Stimulated activated naive B cell treated with anti-CD40 and anti-IgM and Interleukin-4, amounts not matched to agents 10 μg/mL and 1 μg/mL and 100 μg/mL, for 72 hours (primary cell): ENCODE results near the gene SRL.
"Not testable (repeated sequence)": the region's sequence is repeated elsewhere in the genome, so short reads cannot be mapped to it uniquely, and the experiment has no call there.

ENCODE experiments used
- ATAC-seq, 2 donors: fragments of 150-1000 bp; cut with Tn5 transposase; replicated peaks; 2 replicates each; pipeline ENCODE4 v1.10.0; 2021; ENCODE audit warnings: moderate library complexity in 1 of 2
- DNase-seq: peaks from one replicate; pipeline ENCODE4 v3.0.0; 2021
- H3K27ac Mint-ChIP-seq: one replicate; pipeline ENCODE4 v1.8.0; 2022; ENCODE audit warnings: mild to moderate bottlenecking, mixed read lengths
- H3K27me3 Mint-ChIP-seq, 2 donors: one replicate each; pipeline ENCODE4 v1.8.0; 2022; ENCODE audit warnings: mixed read lengths in 2 of 2
- H3K36me3 Mint-ChIP-seq, 2 donors: one replicate each; pipeline ENCODE4 v1.8.0; 2022; ENCODE audit warnings: mixed read lengths in 2 of 2, mild to moderate bottlenecking in 1 of 2
- H3K4me1 Mint-ChIP-seq, 2 donors: one replicate each; pipeline ENCODE4 v1.8.0; 2022; ENCODE audit warnings: mixed read lengths in 2 of 2, mild to moderate bottlenecking in 1 of 2
- H3K4me3 Mint-ChIP-seq, 2 donors: one replicate each; pipeline ENCODE4 v1.8.0; 2022; ENCODE audit warnings: mild to moderate bottlenecking in 2 of 2, mixed read lengths in 2 of 2, moderate library complexity in 1 of 2
- H3K9me3 Mint-ChIP-seq, 2 donors: one replicate each; pipeline ENCODE4 v1.8.0; 2022; ENCODE audit warnings: mixed read lengths in 2 of 2, mild to moderate bottlenecking in 1 of 2

SRL gene

DNA sequence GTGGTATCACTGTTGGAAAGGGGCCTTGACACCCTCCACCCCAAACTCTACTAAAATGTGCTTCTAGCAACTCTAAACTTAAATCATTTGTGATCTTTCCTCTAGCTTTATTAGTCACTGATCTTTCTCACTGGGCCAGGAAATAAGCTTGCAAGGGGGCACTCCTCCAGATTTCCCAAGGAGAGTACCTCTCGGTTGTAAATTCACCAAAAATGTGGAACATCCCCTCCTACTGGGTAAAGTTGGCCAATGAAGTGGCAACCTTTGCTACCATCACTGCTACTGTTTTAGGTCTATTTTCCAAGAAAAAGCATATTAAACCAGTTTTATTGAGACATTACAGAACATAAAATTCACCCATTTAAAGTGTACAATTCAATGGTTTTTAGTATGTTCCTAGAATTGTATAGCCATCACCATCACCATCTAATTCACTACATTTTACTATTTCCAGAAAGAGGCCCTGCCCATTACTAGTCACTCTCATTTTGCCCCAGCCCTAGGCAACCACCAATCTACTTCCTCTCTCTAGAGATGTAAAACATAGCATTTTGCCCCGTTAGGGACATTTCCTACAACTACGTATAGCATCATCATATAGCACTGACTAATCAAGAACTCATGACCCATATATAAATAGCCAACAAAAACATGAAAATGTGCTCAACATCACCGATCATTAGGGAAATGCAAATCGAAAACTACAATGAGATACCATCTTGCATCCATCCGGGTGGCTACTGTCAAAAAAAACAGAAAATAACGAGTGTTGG is 81.0 kb downstream of the SRL start:
- Mint-ChIP-seq H3K4me1 (no peaks in the 10 kb centered on the region), H3K27me3 (peaks cover 0 to 1% of the 10 kb centered on the region in 2 donors), H3K4me3 (no peak overlapping the region), H3K36me3 (no peaks in the 10 kb centered on the region), H3K27ac (no peak overlapping the region), H3K9me3 (peaks cover 1 to 3% of the 10 kb centered on the region in 2 donors)
- ATAC-seq = peak in 1 of 2 donors; percentile 73
- no peak for DNase-seq

DNA sequence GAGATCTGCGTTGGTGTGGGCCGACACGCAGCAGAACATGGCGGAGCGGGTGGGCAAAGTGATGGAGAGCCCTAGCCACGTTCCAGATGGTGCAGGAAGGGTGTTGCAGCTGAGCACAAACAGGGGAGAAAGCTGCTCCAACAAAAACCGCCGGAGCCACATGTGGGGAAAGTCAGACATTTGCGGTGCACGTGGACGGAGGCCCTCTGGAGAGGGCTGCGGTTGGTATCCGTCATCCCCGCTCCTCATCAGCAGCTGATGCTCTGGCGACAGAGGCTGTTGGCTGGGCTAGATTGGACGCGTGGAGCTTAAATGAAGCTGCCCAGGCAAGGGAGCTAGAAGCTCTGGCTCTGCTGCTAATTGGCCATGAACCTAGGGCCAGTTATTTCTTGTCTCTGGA is 82.2 kb downstream of the SRL start:
- DNase-seq = no peak
- Mint-ChIP-seq H3K9me3 (peaks cover 1 to 3% of the 10 kb centered on the region in 2 donors), H3K4me3 (no peak overlapping the region), H3K36me3 (no peaks in the 10 kb centered on the region), H3K27ac (no peak overlapping the region), H3K4me1 (no peaks in the 10 kb centered on the region), H3K27me3 (peaks cover 0 to 11% of the 10 kb centered on the region in 2 donors)
- no peak for ATAC-seq

DNA sequence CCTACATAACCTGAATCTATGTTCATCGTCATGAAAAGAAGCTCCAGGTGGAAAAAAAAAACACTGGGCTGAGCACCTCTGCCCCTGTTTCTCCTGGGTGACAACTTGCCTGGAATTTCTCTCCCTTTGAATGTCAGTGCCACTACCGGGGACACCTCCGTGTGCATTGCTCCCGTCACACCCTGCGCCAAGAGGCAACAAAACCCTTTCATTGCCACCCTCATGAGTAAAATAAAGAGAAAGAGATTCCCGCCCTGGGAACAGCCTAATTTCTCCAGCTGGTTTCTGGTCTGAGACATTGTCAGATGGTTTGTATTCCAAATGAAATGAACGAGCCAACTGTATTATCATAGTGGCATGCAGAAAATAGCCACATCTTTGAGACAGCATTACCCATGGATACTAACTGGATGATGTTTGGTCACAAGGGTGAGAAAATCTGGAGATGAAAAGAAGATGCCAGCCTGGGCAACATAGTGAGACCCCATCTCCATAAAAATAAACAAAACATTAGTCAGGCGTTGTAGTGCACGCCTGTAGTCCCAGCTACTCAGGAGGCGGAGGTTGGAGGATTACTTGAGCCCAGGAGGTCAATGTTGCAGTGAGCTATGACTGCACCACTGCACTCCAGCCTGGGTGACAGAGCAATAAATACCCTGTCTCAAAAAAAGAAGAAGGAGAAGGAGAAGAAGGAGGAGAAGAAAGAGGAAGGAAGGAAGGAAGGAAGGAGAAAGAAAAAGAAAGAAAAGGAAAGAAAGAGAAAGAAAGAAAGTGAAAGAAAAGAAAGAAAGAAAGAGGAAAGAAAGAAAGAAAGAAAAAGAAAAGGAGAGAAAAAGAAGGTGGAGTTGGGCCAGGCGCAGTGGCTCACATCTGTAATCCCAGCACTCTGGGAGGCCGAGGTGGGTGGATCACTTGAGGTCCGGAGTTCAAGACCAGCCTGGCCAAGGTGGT is 83.5 kb downstream of the SRL start:
- DNase-seq (no peak), ATAC-seq (no peak)
- Mint-ChIP-seq H3K27me3 (peaks cover 0 to 19% of the 10 kb centered on the region in 2 donors), H3K27ac (no peak overlapping the region), H3K4me1 (no peaks in the 10 kb centered on the region), H3K9me3 (peaks cover 1 to 3% of the 10 kb centered on the region in 2 donors), H3K4me3 (no peak overlapping the region), H3K36me3 (no peaks in the 10 kb centered on the region)

DNA sequence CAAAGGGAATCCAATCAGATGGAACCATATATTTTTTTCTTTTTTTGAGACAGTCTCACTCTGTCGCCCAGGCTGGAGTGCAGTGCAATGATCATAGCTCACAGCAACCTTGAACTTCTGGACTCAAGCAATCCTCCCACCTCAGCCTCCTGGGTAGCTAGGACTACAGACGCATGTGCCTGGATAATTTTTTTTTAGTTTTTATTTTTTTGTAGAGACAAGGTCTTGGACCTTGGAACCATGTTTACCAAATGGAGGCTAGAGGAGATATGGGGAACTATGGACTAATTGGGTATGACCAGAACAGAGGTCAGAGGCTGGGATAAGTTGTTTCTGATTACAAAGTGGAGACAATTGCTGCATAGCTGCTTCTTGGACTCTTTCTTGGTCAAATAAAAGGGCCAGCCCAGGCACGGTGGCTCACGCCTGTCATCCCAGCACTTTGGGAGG is 84.5 kb downstream of the SRL start:
- Mint-ChIP-seq H3K9me3 (peaks cover 1 to 3% of the 10 kb centered on the region in 2 donors), H3K27ac (no peak overlapping the region), H3K36me3 (no peaks in the 10 kb centered on the region), H3K4me3 (no peak overlapping the region), H3K4me1 (no peaks in the 10 kb centered on the region), H3K27me3 (peaks cover 0 to 21% of the 10 kb centered on the region in 2 donors)
- DNase-seq (no peak), ATAC-seq (no peak)

DNA sequence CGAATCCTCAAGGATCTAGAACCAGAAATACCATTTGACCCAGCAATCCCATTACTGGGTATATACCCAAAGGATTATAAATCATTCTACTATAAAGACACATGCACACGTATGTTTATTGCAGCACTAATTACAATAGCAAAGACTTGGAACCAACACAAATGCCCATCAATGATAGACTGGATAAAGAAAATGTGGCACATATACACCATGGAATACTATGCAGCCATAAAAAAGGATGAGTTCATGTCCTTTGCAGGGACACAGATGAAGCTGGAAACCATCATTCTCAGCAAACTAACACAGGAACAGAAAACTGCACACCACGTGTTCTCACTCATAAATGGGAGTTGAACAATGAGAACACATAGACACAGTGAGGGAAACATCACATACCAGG is 85.4 kb downstream of the SRL start:
- H3K27ac Mint-ChIP-seq, H3K4me1 Mint-ChIP-seq, ATAC-seq, H3K4me3 Mint-ChIP-seq, DNase-seq, H3K9me3 Mint-ChIP-seq, H3K36me3 Mint-ChIP-seq: not testable (repeated sequence)
- peaks cover 0 to 21% of the 10 kb centered on the region in 2 donors for H3K27me3 Mint-ChIP-seq

DNA sequence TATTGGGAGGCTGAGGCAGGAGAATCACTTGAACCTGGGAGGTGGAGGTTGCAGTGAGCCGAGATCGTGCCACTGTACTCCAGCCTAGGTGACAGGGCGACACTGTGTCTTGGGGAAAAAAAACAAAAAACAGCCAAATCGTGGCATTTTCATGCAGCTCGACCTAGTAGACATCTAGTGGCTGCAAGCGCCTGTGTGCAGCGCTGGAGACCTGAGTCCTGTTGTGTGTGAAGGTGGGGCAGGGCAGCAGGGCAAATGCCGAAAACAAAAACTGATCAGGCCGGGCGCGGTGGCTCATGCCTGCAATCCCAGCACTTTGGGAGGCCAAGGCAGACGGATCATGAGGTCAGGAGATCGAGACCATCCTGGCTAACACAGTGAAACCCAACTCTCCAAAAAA is 88.5 kb downstream of the SRL start:
- ATAC-seq, H3K4me3 Mint-ChIP-seq, H3K4me1 Mint-ChIP-seq, DNase-seq, H3K27ac Mint-ChIP-seq, H3K36me3 Mint-ChIP-seq, H3K9me3 Mint-ChIP-seq: not testable (repeated sequence)
- peaks cover 0 to 21% of the 10 kb centered on the region in 2 donors for H3K27me3 Mint-ChIP-seq

DNA sequence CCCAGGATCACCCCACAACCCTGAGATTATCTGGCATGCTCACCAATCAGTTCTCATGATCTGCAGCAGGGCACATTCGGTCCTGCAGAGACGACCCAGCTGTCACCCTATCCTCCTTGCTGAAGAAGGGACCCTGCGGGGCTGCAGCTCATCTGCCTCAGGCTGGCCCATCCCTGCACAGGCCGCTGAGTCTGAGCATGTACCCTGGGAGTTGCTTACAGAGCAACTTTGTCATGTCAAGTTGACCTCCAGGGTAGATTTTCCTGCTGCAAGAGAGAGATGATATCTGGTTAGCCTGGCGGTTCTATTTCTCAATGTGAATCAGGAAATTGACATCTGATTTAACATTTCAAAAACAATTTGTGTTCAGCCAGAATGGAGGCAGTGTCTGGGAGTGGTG is 89.6 kb downstream of the SRL start:
- H3K36me3 Mint-ChIP-seq = no peaks in the 10 kb centered on the region
- peaks cover 1 to 3% of the 10 kb centered on the region in 2 donors for H3K9me3 Mint-ChIP-seq
- ATAC-seq = no peak
- no peak for DNase-seq
- H3K27ac Mint-ChIP-seq = no peak overlapping the region
- peaks cover under 1 to 27% of the 10 kb centered on the region in 2 donors for H3K27me3 Mint-ChIP-seq
- H3K4me1 Mint-ChIP-seq = no peaks in the 10 kb centered on the region
- H3K4me3 Mint-ChIP-seq = no peak overlapping the region

DNA sequence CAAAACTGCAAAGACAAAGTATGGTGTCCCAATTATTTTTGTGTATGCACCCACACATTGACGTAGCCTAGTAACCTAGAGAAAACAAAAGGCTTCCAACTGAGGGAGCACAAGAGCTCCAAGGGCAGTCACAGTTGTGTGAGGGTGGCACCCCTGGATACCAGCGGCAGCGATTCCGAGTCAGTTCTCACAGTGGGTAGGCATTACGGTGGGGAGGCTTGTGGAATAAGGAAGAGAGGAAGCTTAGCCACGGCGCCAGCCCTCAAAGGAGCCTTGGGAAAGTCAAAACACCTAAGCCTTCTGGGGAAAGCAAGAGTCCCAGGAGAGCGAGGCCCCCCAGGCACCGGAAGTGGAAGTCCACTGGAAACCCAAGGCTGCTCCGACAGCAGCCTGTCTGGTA is 94.6 kb downstream of the SRL start:
- H3K9me3 Mint-ChIP-seq = no peaks in the 10 kb centered on the region
- no peak for ATAC-seq
- H3K27me3 Mint-ChIP-seq = peaks cover 3 to 16% of the 10 kb centered on the region in 2 donors
- no peaks in the 10 kb centered on the region for H3K36me3 Mint-ChIP-seq
- no peak overlapping the region for H3K27ac Mint-ChIP-seq
- no peak overlapping the region for H3K4me3 Mint-ChIP-seq
- no peak for DNase-seq
- H3K4me1 Mint-ChIP-seq = peaks cover 0 to 2% of the 10 kb centered on the region in 2 donors

DNA sequence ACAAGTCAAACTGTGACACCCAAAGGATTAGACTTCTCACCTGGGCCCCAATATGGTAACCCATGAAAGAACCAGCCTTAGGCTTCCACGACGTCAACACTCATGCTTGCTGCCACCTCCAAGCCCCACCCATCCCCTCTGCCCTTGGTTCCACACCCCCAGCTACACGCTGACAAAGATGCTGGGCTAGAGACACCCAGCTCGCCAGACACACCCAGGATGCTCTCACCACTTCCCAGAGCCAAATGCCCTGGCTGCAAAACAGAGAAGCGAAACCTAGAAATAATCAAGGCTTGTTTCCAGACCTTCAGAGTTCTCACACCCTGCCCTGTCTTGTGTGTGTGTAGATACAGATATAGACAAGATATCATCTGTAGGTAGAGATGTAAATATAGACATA is 99.6 kb downstream of the SRL start:
- peak; percentile 70 to 71 for ATAC-seq
- peaks cover 0 to 1% of the 10 kb centered on the region in 2 donors for H3K36me3 Mint-ChIP-seq
- H3K4me3 Mint-ChIP-seq = no peak overlapping the region
- H3K9me3 Mint-ChIP-seq = no peaks in the 10 kb centered on the region
- peak; percentile 8 for DNase-seq
- peaks cover 5 to 10% of the 10 kb centered on the region in 2 donors for H3K27me3 Mint-ChIP-seq
- peaks cover 0 to 3% of the 10 kb centered on the region in 2 donors for H3K4me1 Mint-ChIP-seq
- no peak overlapping the region for H3K27ac Mint-ChIP-seq

DNA sequence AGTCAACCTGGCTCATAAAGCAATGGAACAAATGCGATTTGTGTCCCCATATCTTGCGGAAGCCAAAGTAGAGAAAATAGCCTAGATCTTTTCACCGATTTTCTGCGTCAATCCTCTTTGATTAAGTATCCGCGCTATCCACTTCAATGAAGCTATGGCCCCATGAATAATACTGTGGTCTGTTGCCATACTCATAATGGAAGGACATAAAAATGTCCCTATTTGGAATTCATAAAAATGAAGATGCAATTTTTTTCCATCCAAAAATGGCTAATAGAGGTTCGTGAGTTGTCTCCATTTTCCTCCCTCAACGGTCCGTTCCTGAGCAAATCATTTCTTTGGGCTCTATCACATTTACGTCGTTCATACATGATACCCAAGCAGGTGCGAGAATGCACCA is 100.3 kb downstream of the SRL start:
- peaks cover 3 to 6% of the 10 kb centered on the region in 2 donors for H3K27me3 Mint-ChIP-seq
- H3K4me3 Mint-ChIP-seq = no peak overlapping the region

DNA sequence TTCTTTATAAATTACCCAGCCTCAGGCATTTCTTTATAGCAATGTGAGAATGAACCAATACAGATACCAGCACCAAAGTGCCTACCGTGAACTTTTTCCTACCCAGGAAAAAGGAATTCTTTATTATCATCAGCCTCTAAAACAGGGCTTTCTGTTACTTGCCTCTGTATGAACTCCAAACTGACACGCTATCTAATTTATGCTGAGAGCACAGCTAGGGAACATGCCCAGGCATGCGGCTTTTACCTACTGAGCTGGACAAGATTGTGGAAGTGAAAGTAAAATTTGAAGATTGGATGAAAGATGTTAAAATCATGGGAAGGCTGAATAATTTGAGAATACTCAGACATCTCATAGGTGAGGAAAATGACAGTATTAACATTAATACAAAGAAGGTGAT is 101.2 kb downstream of the SRL start:
- H3K27me3 Mint-ChIP-seq = peaks cover 7 to 9% of the 10 kb centered on the region in 2 donors
- H3K4me1 Mint-ChIP-seq = peaks cover 0 to 3% of the 10 kb centered on the region in 2 donors
- peaks cover 0 to 2% of the 10 kb centered on the region in 2 donors for H3K36me3 Mint-ChIP-seq
- DNase-seq (no peak), ATAC-seq (peak; percentile 31 to 41)
- no peaks in the 10 kb centered on the region for H3K9me3 Mint-ChIP-seq
- no peak overlapping the region for H3K4me3 Mint-ChIP-seq
- peak overlapping the region; percentile 65 for H3K27ac Mint-ChIP-seq

More for the DNA sequence above, 100.3 kb downstream of the SRL start:
- ATAC-seq (no peak), DNase-seq (no peak)
- Mint-ChIP-seq H3K9me3 (no peaks in the 10 kb centered on the region), H3K27ac (peak overlapping the region; percentile 47), H3K36me3 (peaks cover 0 to 2% of the 10 kb centered on the region in 2 donors), H3K4me1 (peaks cover 0 to 3% of the 10 kb centered on the region in 2 donors)

DNA sequence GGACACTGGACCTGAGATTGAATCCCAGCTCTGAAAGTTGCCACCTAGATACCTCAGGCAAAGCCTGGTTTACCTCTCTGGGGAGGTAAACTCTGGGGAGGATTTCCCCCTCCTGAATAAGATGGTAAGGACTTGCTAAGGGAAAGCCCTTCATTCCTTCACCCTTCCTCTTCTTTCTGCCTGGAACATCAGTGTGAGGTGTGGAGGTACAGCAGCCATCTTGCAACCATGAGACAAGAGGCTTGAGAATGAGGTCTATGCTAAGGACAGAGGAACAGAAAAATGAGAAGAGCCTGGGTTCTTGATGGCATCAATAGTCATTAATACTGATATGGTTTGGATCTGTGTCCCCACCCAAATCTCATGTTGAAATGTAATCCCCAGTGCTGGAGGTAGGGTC is 101.9 kb downstream of the SRL start:
- no peak for ATAC-seq
- Mint-ChIP-seq H3K27ac (no peak overlapping the region), H3K9me3 (no peaks in the 10 kb centered on the region)

More for the DNA sequence above, 101.9 kb downstream of the SRL start:
- H3K4me1 Mint-ChIP-seq = peaks cover 0 to 3% of the 10 kb centered on the region in 2 donors
- peaks cover 12 to 13% of the 10 kb centered on the region in 2 donors for H3K27me3 Mint-ChIP-seq
- peaks cover 0 to 2% of the 10 kb centered on the region in 2 donors for H3K36me3 Mint-ChIP-seq
- no peak for DNase-seq
- no peak overlapping the region for H3K4me3 Mint-ChIP-seq
